Trophoblast cell (in vitro differentiated cells and primary cell): ENCODE results near the gene RNF224.

Experiments
- DNase-seq, 2 donors: peaks; one replicate each; pipeline ENCODE4 v3.0.0-alpha.2; 2016
- H2AFZ ChIP-seq: 2 replicates; pipeline ENCODE4 v1.6.1; 2013; ENCODE audit warnings: low read length, moderate library complexity, mild to moderate bottlenecking; ENCODE audit not compliant: insufficient read depth, poor library complexity
- H2AK5ac ChIP-seq: 2 replicates; pipeline ENCODE4 v1.6.1; 2013; ENCODE audit warnings: mild to moderate bottlenecking, low read length
- H2BK120ac ChIP-seq: 2 replicates; pipeline ENCODE4 v1.6.1; 2013; ENCODE audit warnings: low read length, mild to moderate bottlenecking, moderate library complexity; ENCODE audit not compliant: insufficient read depth, poor library complexity
- H2BK12ac ChIP-seq: 2 replicates; pipeline ENCODE4 v1.6.1; 2013; ENCODE audit warnings: mild to moderate bottlenecking, low read length, moderate library complexity
- H2BK5ac ChIP-seq: 2 replicates; pipeline ENCODE4 v1.6.1; 2013; ENCODE audit warnings: low read length, low read depth, moderate library complexity, mild to moderate bottlenecking; ENCODE audit not compliant: poor library complexity
- H3K14ac ChIP-seq: 2 replicates; pipeline ENCODE4 v1.6.1; 2013; ENCODE audit warnings: mild to moderate bottlenecking, low read length
- H3K18ac ChIP-seq: 2 replicates; pipeline ENCODE4 v1.6.1; 2013; ENCODE audit warnings: mild to moderate bottlenecking, low read length
- H3K23ac ChIP-seq: 2 replicates; pipeline ENCODE4 v1.6.1; 2013; ENCODE audit warnings: low read length
- H3K27ac ChIP-seq: 2 replicates; pipeline ENCODE4 v1.5.1; 2013; ENCODE audit warnings: low read depth, mild to moderate bottlenecking, inconsistent platforms, low read length, moderate library complexity
- H3K27me3 ChIP-seq: 2 replicates; pipeline ENCODE4 v1.6.1; 2013; ENCODE audit warnings: inconsistent platforms, mild to moderate bottlenecking, low read length, moderate library complexity; ENCODE audit not compliant: insufficient read depth
- H3K36me3 ChIP-seq, 2 experiments: 1 replicate in 1 of 2; 2 replicates in 1 of 2; pipeline ENCODE4 v1.6.1; 2013; ENCODE audit warnings: low read length in 2 of 2, mild to moderate bottlenecking in 2 of 2, moderate library complexity in 1 of 2; ENCODE audit not compliant: insufficient read depth in 2 of 2, control insufficient read depth in 1 of 2
- H3K4ac ChIP-seq: 2 replicates; pipeline ENCODE4 v1.6.1; 2013; ENCODE audit warnings: low read depth, mild to moderate bottlenecking, low read length, moderate library complexity
- H3K4me1 ChIP-seq, 2 experiments: 1 replicate in 1 of 2; 2 replicates in 1 of 2; pipeline ENCODE4 v1.6.1; 2013; ENCODE audit warnings: low read length in 2 of 2, mild to moderate bottlenecking in 2 of 2, moderate library complexity in 1 of 2; ENCODE audit not compliant: insufficient read depth in 2 of 2, control insufficient read depth in 1 of 2
- H3K4me2 ChIP-seq: 2 replicates; pipeline ENCODE4 v1.6.1; 2013; ENCODE audit warnings: inconsistent platforms, mild to moderate bottlenecking, low read length, moderate library complexity
- H3K4me3 ChIP-seq: 2 replicates; pipeline ENCODE4 v1.5.1; 2013; ENCODE audit warnings: mild to moderate bottlenecking, low read depth, low read length, inconsistent platforms
- H3K79me1 ChIP-seq: one replicate; pipeline ENCODE4 v1.6.1; 2013; ENCODE audit warnings: low read length
- H3K79me2 ChIP-seq: 2 replicates; pipeline ENCODE4 v1.6.1; 2013; ENCODE audit warnings: low read length, mild to moderate bottlenecking; ENCODE audit not compliant: control insufficient read depth, insufficient read depth, poor library complexity
- H3K9ac ChIP-seq: 2 replicates; pipeline ENCODE4 v1.6.1; 2013; ENCODE audit warnings: mild to moderate bottlenecking, low read length
- H3K9me3 ChIP-seq: 2 replicates; pipeline ENCODE4 v1.6.1; 2013; ENCODE audit warnings: low read depth, mild to moderate bottlenecking, control low read depth, inconsistent platforms, low read length; ENCODE audit not compliant: insufficient read depth
- H4K12ac ChIP-seq: 2 replicates; pipeline ENCODE4 v1.6.1; 2013; ENCODE audit warnings: low read depth, mild to moderate bottlenecking, low read length, moderate library complexity
- H4K8ac ChIP-seq: 2 replicates; pipeline ENCODE4 v1.6.1; 2013; ENCODE audit warnings: low read depth, mild to moderate bottlenecking, low read length, moderate library complexity
- H4K91ac ChIP-seq: one replicate; pipeline ENCODE4 v1.6.1; 2013; ENCODE audit warnings: low read depth, mild to moderate bottlenecking, low read length, moderate library complexity
- WGBS: extraction: QIAGEN DNeasy Blood & Tissue Kit; methylation state at CpG from one replicate; pipeline ENCODE4 v1.1.7; 2013; ENCODE audit warnings: missing lambda C conversion rate; ENCODE audit not compliant: insufficient read length, insufficient coverage; ENCODE audit errors: extremely low coverage; 5-methylcytosine and 5-hydroxymethylcytosine counted together

The RNF224 gene

DNA sequence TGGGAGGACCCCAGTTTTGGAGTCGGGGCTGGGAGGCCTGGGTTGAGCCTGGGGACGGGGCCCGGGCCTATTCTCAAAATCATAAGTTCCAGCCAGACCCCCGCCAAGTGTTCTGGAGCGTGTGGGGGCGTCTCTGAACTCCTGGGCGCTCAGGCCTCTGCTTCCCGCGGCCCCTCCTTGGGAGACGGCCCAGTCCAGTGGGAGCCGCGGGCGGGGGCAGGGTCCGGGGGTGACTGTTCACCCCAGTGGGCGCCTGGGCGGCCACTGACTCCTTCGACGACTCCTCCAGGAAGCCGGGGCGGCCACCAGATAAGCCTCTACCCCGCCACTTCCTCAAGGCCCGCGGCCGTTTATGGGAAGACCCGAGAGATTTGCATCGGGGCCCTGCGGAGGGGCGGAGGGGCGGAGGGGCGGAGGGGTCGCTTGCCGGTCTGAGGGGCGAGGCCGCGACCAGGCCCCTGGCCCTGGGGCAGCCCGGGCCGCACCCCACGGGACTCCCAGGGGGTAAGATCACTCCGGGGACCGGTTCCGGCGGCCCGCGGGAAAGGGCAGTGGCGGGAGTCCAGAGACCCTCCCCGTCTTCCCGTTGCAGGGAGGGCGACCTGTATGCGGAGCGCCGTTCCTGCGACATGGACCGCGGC is 50.9 kb downstream of the RNF224 start:
- Histone ChIP-seq H3K23ac (no peak overlapping the region), H3K9ac (peak overlapping the region; percentile 55), H3K36me3 (peaks cover 24 to 28% of the 10 kb centered on the region in 2 experiments), H2BK12ac (peak overlapping the region; percentile 21), H2BK5ac (peak overlapping the region; percentile 29), H3K4ac (peak overlapping the region; percentile 53), H4K8ac (peak overlapping the region; percentile 73), H3K4me2 (peak overlapping the region; percentile 60), H3K4me1 (peaks cover 27 to 29% of the 10 kb centered on the region in 2 experiments), H4K12ac (peak overlapping the region; percentile 85), H3K18ac (peak overlapping the region; percentile 68), H3K9me3 (peaks cover 17% of the 10 kb centered on the region), H3K79me2 (peaks cover 5% of the 10 kb centered on the region), H2AK5ac (peak overlapping the region; percentile 40), H3K79me1 (peaks cover 17% of the 10 kb centered on the region), H3K27me3 (no peaks in the 10 kb centered on the region), H2BK120ac (peak overlapping the region; percentile 86), H3K4me3 (peak overlapping the region; percentile 58), H4K91ac (peak overlapping the region; percentile 84), H3K14ac (peak overlapping the region; percentile 83), H2AFZ (peak overlapping the region; percentile 68), H3K27ac (peak overlapping the region; percentile 50)
- WGBS: no CpG with 5 or more reads among the region's 54 CpGs
- no peak for DNase-seq
